ENCODE measurements around the gene ACOX3.

Gene ACOX3

GRCh38 chr4:8332891-8333331 lies 107.6 kb downstream of the ACOX3 start:
- no peak for DNase-seq

DNA sequence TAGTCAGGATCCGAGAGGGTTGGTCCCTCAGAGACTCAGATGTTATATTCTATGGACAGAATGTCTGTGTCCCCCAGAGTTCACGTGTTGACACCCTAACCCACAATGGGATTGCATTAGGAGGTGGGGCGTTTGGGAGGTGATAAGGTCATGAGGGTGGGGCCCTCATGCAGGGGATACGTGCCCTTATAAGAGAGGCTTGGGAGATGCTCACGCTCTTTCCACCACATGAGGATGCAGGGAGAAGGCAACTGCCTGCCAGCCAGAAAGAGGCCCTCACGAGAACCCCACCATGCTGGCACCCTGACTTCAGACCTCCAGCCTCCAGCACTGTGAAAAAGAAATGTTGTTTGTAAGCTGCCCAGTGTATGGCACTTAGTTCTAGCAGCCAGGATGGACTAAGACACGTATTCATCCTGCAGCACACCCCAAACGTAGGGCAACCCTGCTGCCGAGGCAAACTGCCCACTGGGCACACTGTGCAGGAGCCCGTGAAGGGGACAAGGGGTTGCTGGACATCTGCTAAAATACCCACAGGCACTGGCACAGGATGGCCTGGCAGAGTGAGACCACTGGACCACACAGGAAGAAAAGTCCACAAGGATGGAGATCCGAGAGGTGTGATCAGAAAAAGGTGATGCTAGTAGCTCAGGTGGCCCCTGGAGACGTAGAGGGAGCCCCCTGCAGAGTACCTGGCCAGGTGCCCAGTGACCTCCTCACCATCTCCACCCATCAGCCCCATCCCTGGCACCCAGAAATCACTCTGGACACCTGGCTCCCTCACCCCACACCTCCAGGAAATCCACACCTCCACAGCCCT lies 108.3 kb downstream of the ACOX3 start:
- DNase-seq, result no peak

- no peak for DNase-seq
These were observed 109.0 kb downstream of the ACOX3 start for GRCh38 chr4:8331575-8331955.

DNA sequence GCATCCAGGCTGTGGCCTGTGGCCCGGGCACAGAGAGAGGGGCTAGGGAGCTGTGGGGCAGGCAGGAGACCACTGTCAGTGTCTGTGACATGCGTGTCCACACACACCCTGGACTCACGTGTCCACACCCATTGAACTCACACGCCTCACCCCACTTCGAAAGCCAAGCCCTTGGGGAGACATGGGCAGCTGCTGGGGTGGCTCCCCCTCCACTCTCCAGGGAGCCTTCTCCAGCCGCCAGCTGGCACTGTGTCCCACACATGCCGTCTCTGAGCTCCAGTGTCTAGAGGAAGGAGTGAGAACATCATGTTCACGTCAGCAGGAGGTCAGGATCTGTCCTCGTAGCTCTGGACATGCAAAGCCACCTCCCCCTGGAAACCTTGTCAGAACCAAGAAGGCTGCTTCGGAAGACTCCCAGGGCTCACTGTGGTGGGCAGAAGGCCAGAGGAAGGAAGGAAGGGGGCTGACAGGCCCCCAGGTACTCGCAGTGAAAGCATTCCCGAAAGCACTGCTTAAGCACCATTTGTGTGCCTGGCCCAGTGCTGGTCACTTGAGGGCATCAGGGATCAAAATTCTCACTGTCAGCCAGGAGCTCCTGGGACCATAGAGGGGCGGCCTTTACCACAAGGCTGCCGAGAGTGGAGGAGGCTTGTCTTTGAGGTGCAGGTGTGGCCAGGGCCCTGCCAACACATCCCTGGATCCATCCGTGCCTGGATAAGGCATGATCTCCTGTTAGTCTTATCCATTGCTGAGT lies 109.5 kb downstream of the ACOX3 start:
- no peak for DNase-seq

DNA sequence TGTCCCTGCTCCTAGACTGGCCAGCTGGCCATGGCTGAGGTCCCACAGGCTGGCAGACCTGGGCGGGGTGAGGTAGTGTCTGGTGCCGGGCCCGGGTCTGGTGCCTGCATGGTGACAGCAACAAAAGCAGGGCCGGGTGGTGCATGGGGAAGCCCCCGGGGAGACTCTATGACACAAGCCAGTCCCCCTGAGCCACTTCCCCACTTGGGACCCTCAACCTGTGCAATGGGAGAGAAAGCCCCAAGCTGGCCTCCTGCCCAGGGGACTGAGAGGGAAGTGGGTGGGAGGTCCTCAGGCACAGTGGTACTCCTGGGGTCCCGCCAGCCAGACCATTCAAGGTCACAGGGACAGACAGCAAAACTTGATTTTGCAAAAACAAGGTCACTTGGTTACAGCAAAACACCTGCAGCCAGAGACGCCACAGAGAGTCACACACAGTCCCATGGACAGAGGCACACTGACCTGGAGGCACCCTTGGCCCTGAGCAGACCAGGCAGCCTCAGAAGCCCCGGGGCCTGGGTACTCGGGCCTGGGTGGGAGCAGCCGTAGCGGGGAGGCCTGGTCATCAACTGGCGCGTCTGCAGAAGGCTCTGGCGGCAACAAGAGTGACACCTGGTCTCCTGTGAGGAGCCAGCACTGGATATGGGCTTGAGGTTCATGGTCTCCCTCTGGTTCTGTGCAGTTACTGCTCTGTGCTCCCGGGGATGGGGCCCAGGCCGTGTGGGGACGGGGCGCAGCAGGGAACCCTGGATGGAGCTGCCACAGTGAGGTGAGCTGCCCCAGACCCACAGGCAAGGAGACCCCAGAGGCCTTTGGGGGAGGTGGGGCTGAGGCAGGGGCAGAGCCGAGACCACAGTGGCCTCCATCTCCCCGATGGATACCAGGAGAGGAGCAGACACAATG lies 110.4 kb downstream of the ACOX3 start:
- no peak for DNase-seq

- no peak for DNase-seq
These were observed 111.0 kb downstream of the ACOX3 start for GRCh38 chr4:8329560-8329858.

- no peak for DNase-seq
These were observed 111.5 kb downstream of the ACOX3 start for GRCh38 chr4:8328866-8329559.

GRCh38 chr4:8328456-8328855 lies 112.1 kb downstream of the ACOX3 start:
- DNase-seq, result no peak

DNA sequence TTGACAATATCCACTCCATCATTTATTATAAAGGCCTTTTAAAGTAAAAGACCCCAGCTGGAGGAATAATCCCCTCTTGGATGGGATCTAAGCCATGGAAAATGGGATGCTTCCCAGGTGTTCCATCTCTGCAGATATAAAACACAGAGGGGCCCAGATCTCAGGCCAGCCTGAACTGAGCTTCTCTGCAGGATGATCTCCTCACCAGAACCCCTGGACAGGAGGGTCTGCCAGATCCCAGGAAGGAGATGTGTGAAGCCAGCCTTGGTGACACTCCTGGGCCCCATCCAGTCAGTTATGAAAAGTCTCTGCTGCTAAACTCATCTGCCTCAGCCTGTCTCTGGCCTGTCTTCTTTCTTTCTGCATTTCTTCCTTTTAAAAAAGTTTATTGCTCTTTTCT lies 114.3 kb downstream of the ACOX3 start:
- no peak for DNase-seq

DNA sequence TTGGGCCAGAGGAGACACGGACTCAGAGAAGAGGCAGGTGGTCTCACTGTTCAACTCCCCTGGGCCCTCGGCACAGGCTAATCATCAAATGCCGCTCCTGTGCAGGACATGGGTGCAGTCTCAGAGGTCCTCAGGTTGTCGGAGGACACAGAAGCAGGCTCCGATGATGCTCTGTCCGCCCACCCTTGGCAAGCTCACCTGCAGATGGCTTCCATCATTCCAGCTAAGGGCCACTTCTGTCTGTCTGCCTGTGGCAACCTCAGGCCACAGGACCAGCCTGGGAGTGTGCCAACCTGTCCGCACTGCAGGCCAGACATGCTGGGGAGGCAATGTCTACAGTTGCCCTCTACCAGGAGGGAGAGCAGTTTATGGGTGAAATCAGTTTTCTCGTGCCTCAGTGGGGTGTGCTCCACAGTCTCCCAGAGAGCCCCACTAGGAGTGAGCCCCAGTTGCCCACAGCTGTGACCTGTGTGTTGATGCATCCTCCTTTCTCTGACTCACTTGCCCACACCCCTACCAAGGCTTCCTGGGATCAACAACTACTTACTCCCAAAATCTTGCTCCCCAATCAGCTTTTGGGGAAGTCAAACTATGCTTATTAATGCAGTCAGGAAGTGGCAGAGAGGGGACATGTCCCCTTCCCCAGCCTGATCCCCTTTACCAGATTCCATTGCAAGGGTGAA lies 115.1 kb downstream of the ACOX3 start:
- DNase-seq, result no peak

DNA sequence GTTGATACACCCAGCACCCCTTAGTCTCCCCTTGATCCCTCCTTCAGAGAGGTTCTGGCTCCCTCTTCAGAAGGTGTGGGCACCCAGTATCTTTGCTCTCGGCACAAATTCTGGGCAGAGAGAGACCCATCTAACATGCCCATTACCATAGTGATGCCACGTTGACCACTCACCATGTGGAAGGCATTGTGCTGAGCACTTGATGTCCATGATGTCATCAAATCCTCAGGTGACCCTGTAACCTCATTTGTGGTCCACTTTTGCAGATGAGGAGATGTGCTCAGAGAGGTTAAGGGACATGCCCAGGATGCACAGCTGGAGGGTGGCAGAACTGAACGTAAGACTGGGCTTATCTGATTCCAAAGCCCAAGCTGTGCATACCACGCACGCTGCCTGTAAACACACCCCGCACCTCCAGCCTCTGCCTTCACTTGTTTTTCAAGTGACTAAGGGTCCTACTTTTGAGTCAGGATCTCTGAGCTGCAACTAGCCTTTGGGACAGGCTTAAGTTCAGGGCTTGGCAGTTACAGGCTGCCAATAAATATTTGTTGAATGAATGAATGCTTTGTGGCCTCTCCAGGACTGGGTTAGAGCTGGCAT lies 115.8 kb downstream of the ACOX3 start:
- DNase-seq, result no peak

- no peak for DNase-seq
These were observed 116.5 kb downstream of the ACOX3 start for GRCh38 chr4:8323947-8324555.

DNA sequence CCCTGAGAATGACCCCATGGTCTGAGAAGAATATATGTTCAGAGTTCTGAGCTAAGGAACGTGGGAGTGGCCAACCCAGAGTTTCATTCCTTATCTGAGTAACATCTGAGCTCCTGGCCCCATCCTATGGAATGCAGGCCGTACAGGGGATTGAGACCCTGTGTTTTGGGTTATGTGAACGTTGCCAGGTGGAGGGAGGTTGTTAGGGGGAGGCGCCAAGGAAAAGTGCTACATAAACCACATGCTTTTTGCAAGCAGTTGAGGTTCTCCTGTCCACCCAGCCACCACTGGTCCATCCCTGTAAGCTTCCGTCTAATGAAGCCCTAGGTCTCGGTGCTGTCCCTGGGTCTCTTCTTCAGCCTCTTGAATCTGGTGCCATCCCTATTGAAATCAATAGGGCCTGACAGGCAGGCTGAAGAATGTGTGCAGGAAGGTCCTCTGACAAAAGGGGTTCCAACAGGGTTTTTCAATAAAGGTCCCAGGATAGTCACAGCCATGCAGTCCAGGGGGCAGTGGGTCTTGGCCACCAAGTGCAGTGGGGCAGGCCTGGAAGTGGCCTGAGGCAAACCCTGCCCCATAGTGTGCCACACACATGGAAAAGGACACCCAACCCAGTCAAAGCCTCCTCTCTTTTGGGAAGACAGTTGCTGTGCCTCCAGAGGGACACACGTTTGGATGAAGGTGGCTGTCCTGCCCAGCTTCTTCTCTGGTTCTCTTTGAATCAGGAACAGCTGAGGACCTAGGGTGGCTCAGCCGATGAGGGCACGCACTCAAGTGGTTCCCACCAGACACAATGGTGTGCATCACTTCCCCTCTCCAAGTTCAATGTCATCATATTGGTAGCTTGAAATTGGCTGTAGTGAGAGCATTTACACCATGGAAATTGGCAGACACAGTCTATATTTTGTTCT lies 117.5 kb downstream of the ACOX3 start:
- DNase-seq, result no peak

- no peak for DNase-seq
These were observed 118.8 kb downstream of the ACOX3 start for GRCh38 chr4:8321771-8322170.

DNA sequence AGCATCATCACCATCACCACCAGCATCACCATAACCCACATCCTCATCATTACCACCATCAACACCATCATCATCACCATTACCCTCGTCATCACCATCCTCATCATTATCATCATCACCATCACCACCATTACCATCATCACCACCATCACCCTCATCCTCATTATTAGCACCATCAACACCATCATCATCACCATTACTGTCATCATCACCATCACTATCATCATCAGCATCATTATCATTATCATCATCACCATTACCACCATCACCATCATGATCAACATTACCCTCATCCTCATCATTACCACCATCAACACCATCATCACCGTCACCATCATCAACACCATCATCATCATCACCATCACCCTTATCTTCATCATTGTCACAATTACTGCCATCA lies 119.3 kb downstream of the ACOX3 start:
- DNase-seq, result no peak

DNA sequence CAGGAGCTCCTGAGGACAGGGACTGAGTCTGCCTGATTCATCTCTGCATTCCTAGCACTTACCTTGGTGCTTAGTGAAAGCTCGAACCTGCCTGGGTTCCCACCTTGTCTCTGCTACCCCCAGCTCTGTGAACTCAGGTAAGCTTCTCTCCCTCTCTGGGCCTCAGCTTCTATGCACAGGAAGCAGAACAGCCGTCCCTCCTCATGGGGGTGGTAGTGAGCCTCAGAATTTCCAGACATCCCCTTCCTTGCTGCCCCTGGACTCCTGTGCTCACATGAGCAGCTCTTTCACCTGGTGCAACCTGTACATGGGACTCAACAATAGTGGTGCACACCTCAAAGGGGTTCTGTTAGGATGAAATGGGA lies 120.2 kb downstream of the ACOX3 start:
- no peak for DNase-seq

GRCh38 chr4:8319731-8320385 lies 120.7 kb downstream of the ACOX3 start:
- no peak for DNase-seq

GRCh38 chr4:8319061-8319460 lies 121.5 kb downstream of the ACOX3 start:
- no peak for DNase-seq

DNA sequence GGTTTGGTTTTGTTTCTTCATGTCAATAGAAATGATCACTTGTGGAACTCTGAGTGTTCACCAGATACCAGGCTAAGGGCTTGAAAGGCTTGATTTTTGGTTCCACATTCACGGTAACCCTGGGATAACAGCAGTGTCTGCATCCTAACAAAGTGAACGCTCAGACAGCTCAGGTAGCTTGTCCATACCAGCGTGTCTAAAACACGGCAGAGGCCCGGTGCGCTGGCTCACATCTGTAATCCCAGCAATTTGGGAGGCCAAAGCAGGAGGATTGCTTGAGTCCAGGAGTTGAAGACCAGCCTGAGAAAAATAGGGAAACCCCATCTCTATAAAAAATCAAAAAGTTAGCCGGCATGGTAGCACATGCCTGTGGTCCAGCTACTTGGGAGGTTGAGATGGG lies 122.0 kb downstream of the ACOX3 start:
- DNase-seq, result no peak

DNA sequence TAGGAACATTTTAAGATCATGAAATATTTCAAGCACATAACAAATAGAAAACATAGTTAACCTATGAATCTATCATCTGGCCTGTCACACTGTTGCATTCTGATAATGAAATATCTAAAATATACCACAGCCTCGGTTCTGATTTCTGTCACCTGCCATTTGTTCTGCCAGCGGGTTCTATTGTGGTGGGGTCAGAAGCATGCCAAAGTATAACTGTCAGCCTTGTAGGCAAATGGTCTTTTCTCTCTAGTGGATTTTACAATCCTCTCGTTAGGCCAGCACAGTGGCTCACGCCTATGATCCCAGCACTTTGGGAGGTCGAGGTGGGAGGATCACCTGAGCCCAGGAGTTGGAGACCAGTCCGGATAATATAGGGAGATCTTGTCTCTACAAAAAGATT lies 123.0 kb downstream of the ACOX3 start:
- no peak for DNase-seq

All from NCI-H226 (cell line).